LNCaP clone FGC (cell line): Measurements from ENCODE around the gene RABEPK.

ENCODE experiments used
- DNase-seq: peaks from one replicate; pipeline ENCODE4 v3.0.0-alpha.2; 2011; ENCODE audit warnings: low read depth
- H3K4me3 ChIP-seq: 2 replicates; pipeline ENCODE4 v1.5.1; 2011; ENCODE audit warnings: mild to moderate bottlenecking, low read depth, low read length, control low read depth
- CTCF ChIP-seq: IDR thresholded peaks from 2 replicates; pipeline ENCODE4 v1.5.1; 2012; ENCODE audit warnings: mild to moderate bottlenecking; ENCODE audit not compliant: control insufficient read depth, insufficient read depth; ENCODE audit errors: extremely low read depth

RABEPK gene

GRCh38 chr9:125241000-125241862, 40.9 kb downstream of the RABEPK start, which contains the start of gene HSPA5:
HSPA5 (minus strand) TSS chr9:125241343; CDS start chr9:125241126, 217 bp downstream.
- H3K4me3 ChIP-seq, result peak within 1 kb of the TSS; percentile 93
- TF ChIP-seq CTCF, result peak; percentile 39
- peak; percentile 98 for DNase-seq

GRCh38 chr9:125241863-125242739, 41.8 kb downstream of the RABEPK start:
- no peak for TF ChIP-seq CTCF
- no peak for DNase-seq
- peak overlapping the region; percentile 93 for H3K4me3 ChIP-seq

GRCh38 chr9:125243792-125244260, 43.5 kb downstream of the RABEPK start:
- no peak for TF ChIP-seq CTCF
- no peak for DNase-seq
- H3K4me3 ChIP-seq, result no peak overlapping the region

GRCh38 chr9:125246261-125246667, 45.9 kb downstream of the RABEPK start:
- no peak for DNase-seq
- H3K4me3 ChIP-seq, result no peak overlapping the region
- no peak for TF ChIP-seq CTCF

GRCh38 chr9:125254231-125254630, 53.9 kb downstream of the RABEPK start:
- no peak for DNase-seq
- TF ChIP-seq CTCF, result no peak

GRCh38 chr9:125255781-125256391, 55.5 kb downstream of the RABEPK start:
- no peak for DNase-seq
- peak; percentile 41 for TF ChIP-seq CTCF
- H3K4me3 ChIP-seq, result no peak overlapping the region

More at GRCh38 chr9:125254231-125254630, 53.9 kb downstream of the RABEPK start:
- no peak overlapping the region for H3K4me3 ChIP-seq
